Smooth muscle cell (in vitro differentiated cells): ENCODE data around the gene UGT1A9. TPM values are rescaled to one million over a fixed set of nuclear protein-coding genes. Genes with fewer than 3 reads are reported as not detected.

Source experiments
- DNase-seq: peaks from one replicate; lab custom pipeline; 2025; ENCODE audit not compliant: unreplicated experiment; lab: John Stamatoyannopoulos, UW
- H2AFZ ChIP-seq: fragments of 200-600 bp; sonication (generic); 2 replicates; pipeline ENCODE4 v1.6.0; 2016; ENCODE audit warnings: antibody characterized with exemption, low read depth, mild to moderate bottlenecking
- H3F3A ChIP-seq: fragments of 200-600 bp; sonication (generic); 2 replicates; pipeline ENCODE4 v1.6.0; 2017; ENCODE audit warnings: antibody characterized with exemption, low read depth
- H3K27ac ChIP-seq: fragments of 200-600 bp; sonication (generic); 2 replicates; pipeline ENCODE4 v1.5.1; 2016; ENCODE audit warnings: low read depth, mild to moderate bottlenecking
- H3K27me3 ChIP-seq: fragments of 200-600 bp; sonication (generic); 2 replicates; pipeline ENCODE4 v1.6.1; 2016; ENCODE audit warnings: low read depth, mild to moderate bottlenecking
- H3K36me3 ChIP-seq: fragments of 200-600 bp; sonication (generic); 2 replicates; pipeline ENCODE4 v1.5.1; 2016; ENCODE audit warnings: low read depth
- H3K4me1 ChIP-seq: fragments of 200-600 bp; sonication (generic); 2 replicates; pipeline ENCODE4 v1.5.1; 2016; ENCODE audit warnings: low read depth
- H3K4me2 ChIP-seq: fragments of 200-600 bp; sonication (generic); 2 replicates; pipeline ENCODE4 v1.6.0; 2016; ENCODE audit warnings: mild to moderate bottlenecking
- H3K4me3 ChIP-seq: fragments of 200-600 bp; sonication (generic); 2 replicates; pipeline ENCODE4 v1.5.1; 2016; ENCODE audit warnings: mild to moderate bottlenecking
- H3K79me2 ChIP-seq: fragments of 200-600 bp; sonication (generic); 2 replicates; pipeline ENCODE4 v1.6.0; 2016; ENCODE audit warnings: low read depth, mild to moderate bottlenecking
- H3K9ac ChIP-seq: fragments of 200-600 bp; sonication (generic); 2 replicates; pipeline ENCODE4 v1.6.0; 2016; ENCODE audit warnings: low read depth
- H3K9me3 ChIP-seq: fragments of 200-600 bp; sonication (generic); replicated peaks from 2 replicates; pipeline ENCODE4 v1.5.1; 2016; ENCODE audit warnings: low read depth
- H4K20me1 ChIP-seq: fragments of 200-600 bp; sonication (generic); 2 replicates; pipeline ENCODE4 v1.6.0; 2016; ENCODE audit warnings: low read depth
- WGBS: methylation state at CpG from one replicate; pipeline ENCODE4 v1.1.7; 2016; ENCODE audit warnings: low lambda C conversion rate; 5-methylcytosine and 5-hydroxymethylcytosine counted together
- polyA plus RNA-seq: library from polyadenylated mRNA; unstranded; fragments of >200 nt; fragmentation: Nextera tagmentation; extraction: Ambion mirVana; gene quantifications from 2 replicates; pipeline ENCODE4 v1.2.1, GENCODE V29; 2016
- total RNA-seq: library from RNA; depleted of rRNA; stranded (reverse); fragments of >200 nt; gene quantifications from 2 replicates; pipeline ENCODE4 v1.2.3, GENCODE V29; 2014
- TF ChIP-seq, protein P1 (sequence below): fragments of 200-600 bp; sonication (generic); IDR thresholded peaks from 2 replicates; pipeline ENCODE4 v1.5.1; 2017; ENCODE audit warnings: borderline replicate concordance, mild to moderate bottlenecking, antibody characterized with exemption; ENCODE audit not compliant: insufficient read depth, poor library complexity, severe bottlenecking

The UGT1A9 gene
- total and polyA plus RNA-seq, 2 experiments from 2014 or later = not detected

DNA sequence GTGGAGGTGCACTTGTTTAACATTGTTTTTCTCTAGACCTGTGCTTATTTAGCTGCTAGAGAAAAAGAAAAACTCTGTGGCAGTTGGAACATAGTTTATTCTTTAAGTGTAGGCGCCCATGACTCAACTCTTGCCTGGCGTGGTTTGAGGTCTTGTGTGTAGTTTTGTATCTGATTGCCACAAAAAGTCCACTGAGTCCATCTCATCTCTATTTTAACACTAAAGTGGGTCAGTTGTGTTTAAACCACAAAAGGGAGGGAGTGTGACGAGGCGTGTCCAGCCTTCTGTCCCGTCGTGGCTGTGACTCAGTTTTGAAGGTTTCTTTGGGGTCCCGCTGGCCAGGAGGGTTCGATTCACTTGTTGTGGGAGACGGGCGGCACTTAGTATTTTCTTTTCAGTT is 15.3 kb upstream of the UGT1A9 start:
- DNase-seq = no peak
- Histone ChIP-seq H3K79me2 (no peaks in the 10 kb centered on the region), H3K27ac (no peak overlapping the region), H3K27me3 (peaks cover 5% of the 10 kb centered on the region), H3K36me3 (no peaks in the 10 kb centered on the region), H4K20me1 (no peaks in the 10 kb centered on the region), H3K9ac (no peak overlapping the region), H3K4me1 (no peaks in the 10 kb centered on the region), H3K4me3 (no peak overlapping the region), H3K9me3 (no peaks in the 10 kb centered on the region), H3K4me2 (no peak overlapping the region), H3F3A (no peaks in the 10 kb centered on the region), H2AFZ (no peak overlapping the region)
- TF ChIP-seq, protein P1, sequence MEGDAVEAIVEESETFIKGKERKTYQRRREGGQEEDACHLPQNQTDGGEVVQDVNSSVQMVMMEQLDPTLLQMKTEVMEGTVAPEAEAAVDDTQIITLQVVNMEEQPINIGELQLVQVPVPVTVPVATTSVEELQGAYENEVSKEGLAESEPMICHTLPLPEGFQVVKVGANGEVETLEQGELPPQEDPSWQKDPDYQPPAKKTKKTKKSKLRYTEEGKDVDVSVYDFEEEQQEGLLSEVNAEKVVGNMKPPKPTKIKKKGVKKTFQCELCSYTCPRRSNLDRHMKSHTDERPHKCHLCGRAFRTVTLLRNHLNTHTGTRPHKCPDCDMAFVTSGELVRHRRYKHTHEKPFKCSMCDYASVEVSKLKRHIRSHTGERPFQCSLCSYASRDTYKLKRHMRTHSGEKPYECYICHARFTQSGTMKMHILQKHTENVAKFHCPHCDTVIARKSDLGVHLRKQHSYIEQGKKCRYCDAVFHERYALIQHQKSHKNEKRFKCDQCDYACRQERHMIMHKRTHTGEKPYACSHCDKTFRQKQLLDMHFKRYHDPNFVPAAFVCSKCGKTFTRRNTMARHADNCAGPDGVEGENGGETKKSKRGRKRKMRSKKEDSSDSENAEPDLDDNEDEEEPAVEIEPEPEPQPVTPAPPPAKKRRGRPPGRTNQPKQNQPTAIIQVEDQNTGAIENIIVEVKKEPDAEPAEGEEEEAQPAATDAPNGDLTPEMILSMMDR = no peak
- WGBS = 87% methylated on average over 10 of the region's 10 CpGs

DNA sequence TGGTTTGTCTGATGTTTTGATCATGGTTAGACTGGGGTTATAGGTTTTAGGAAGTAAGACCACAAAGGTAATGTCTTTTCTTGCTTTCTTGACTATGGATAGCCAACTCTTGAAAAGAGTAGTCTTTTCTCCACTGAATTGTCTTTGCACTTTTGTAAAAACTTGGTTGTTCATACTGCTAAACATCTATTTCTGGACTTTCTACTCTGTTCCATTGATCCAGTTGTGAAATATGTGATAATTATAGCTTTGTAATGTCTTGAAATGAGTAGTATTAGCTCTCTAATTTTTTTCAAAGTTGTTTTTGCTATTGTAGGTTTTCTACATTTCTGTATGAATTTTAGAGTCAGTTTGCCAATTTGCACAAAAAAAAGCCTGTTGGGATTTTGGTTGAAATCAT is 13.1 kb upstream of the UGT1A9 start:
- Histone ChIP-seq H3K9me3 (no peaks in the 10 kb centered on the region), H3K4me3 (no peak overlapping the region), H3K79me2 (no peaks in the 10 kb centered on the region), H4K20me1 (no peaks in the 10 kb centered on the region), H3K9ac (no peak overlapping the region), H3F3A (no peaks in the 10 kb centered on the region), H3K27me3 (peaks cover 5% of the 10 kb centered on the region), H3K36me3 (no peaks in the 10 kb centered on the region), H2AFZ (no peak overlapping the region), H3K27ac (no peak overlapping the region), H3K4me2 (no peak overlapping the region), H3K4me1 (no peaks in the 10 kb centered on the region)
- TF ChIP-seq, protein P1 = no peak
- no peak for DNase-seq

DNA sequence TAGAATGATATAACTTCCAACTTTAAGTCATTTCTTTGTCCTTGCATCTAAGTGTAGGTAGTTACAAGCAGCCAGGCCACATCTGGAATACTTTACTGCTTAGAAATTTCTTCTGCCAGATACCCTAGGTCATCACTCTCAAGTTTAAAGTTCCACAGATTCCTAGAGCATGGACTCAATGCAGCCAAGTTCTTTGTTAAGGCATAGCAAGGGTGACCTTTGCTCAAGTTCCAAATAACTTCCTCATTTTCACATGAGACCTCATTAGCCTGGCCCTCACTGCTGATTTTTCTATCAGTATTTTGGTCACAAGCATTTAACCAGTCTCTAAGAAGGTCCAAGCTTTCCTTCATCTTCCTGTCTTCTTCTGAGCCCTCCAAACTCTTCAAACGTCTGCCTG is 7.8 kb upstream of the UGT1A9 start:
- no peak overlapping the region for H3K9ac ChIP-seq
- no peak for DNase-seq
- no peaks in the 10 kb centered on the region for H3K9me3 ChIP-seq
- no peaks in the 10 kb centered on the region for H3F3A ChIP-seq
- H3K4me1 ChIP-seq = no peaks in the 10 kb centered on the region
- WGBS = 70% methylated on average over 1 of the region's 1 CpG
- H3K27me3 ChIP-seq = peaks cover 4% of the 10 kb centered on the region
- no peak overlapping the region for H3K27ac ChIP-seq
- no peaks in the 10 kb centered on the region for H3K36me3 ChIP-seq
- TF ChIP-seq, protein P1 = no peak
- no peak overlapping the region for H2AFZ ChIP-seq
- no peak overlapping the region for H3K4me3 ChIP-seq
- no peaks in the 10 kb centered on the region for H3K79me2 ChIP-seq
- no peaks in the 10 kb centered on the region for H4K20me1 ChIP-seq
- H3K4me2 ChIP-seq = no peak overlapping the region

DNA sequence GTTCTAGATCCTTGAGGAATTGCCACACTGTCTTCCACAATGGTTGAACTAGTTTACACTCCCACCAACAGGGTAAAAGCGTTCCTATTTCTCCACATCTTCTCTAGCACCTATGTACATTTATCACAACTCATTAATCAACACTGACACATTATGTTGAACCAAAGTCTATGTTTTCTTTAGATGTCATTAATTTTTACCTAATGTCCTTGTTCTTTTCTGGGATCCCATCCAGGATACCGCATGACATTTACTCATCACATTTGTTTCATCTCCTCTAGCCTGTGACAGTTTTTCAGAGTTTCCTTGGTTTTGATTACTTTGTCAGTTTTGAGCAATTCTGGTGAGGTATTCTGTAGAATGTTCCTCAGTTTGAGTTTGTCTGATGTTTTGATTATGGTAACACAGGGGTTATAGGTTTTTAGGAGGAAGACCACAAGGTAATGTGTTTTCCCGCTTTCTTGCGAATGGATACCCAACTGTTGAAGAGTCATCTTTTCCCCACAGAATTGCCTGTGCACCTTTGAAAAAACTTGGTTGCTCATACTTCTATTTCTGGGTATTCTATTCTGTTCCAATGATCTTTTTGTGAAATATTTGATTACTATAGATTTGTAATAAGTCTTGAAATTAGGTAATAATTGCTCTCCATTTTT is 3.0 kb upstream of the UGT1A9 start:
- H3K4me2 ChIP-seq = no peak overlapping the region
- no peak for DNase-seq
- H2AFZ ChIP-seq = no peak overlapping the region
- no peak overlapping the region for H3K9ac ChIP-seq
- H3K4me3 ChIP-seq = no peak overlapping the region
- H3K79me2 ChIP-seq = no peaks in the 10 kb centered on the region
- no peaks in the 10 kb centered on the region for H3K36me3 ChIP-seq
- 97% methylated on average over 4 of the region's 4 CpGs for WGBS
- no peaks in the 10 kb centered on the region for H4K20me1 ChIP-seq
- H3K9me3 ChIP-seq = no peaks in the 10 kb centered on the region
- TF ChIP-seq, protein P1 = no peak
- H3K27me3 ChIP-seq = no peaks in the 10 kb centered on the region
- no peaks in the 10 kb centered on the region for H3F3A ChIP-seq
- no peaks in the 10 kb centered on the region for H3K4me1 ChIP-seq
- no peak overlapping the region for H3K27ac ChIP-seq
